HG02623 (cell line): ENCODE results near the gene PDE5A.
"Not testable (repeated sequence)": the region's sequence is repeated elsewhere in the genome, so short reads cannot be mapped to it uniquely, and the experiment has no call there.

Experiments
- ATAC-seq: cut with Tn5 transposase; IDR thresholded peaks from one replicate; pipeline ENCODE4 v1.9.1; 2021; ENCODE audit warnings: moderate library complexity; ENCODE audit not compliant: unreplicated experiment

Gene PDE5A

DNA sequence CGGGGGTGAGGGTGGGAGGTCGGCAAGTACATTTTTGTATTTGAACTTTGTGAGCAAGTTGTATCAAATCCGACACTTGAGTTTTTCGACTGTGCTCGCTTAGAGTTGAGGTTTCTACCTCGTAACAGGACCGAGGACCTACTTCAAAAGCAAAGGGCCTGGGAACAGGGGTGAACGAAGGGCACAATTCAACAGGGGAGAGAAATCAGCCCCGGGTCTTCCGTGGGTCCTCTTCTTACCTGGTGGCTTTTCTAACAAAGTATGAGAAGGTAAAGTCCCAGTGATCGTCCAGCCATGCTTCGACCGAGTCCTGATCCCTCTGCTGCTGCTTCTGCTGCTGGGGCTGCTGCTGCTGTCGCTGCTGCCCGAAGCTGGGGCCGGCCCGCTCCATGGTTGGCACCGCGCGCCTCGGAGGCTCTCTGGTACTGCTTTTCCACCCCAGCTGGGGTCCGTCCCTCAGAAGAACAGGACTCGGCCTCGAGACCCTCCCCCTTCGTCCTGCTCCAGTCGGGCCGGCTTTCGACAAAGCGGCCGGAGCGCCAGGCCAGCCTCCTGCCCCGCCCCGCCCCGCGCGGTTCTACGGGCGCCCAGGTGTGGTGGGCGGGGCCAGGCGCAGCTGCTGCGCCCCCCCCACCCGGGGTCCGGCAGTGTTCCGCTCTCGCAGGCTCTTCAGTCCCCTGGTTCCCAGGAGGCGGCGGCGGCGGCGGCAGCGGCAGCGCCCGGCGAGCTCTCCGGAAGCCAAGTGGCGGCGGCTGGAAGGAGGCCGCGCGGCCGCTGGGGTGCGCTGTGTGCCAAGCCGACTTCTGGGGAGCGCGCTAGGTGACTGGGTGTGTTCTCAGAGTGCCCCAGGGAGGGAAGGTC, at the start of gene PDE5A:
Gene PDE5A (minus strand): TSS at position 524 of the 861 bp plus-strand sequence. CDS start 133 bp downstream, at position 391.
- ATAC-seq: peak; percentile 90

DNA sequence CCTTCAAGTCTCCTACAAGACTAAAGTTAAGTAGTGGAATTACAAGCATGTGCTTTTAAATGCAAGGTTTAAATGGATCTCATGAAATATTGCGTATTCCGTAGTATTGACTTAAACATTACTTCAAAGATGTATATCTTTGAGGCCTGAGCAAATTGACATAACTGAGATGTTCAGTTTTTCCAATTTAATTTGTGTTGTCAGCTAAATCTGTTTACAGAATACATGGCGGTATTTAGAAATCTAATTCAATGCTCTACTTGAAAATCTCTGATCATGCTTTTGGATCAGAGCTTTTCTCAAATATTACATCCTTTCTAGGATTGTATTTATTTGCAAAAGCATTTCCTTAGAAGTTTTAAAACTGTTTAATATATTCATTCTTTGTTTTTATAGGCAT, 47.5 kb upstream of the PDE5A start:
- ATAC-seq: no peak

DNA sequence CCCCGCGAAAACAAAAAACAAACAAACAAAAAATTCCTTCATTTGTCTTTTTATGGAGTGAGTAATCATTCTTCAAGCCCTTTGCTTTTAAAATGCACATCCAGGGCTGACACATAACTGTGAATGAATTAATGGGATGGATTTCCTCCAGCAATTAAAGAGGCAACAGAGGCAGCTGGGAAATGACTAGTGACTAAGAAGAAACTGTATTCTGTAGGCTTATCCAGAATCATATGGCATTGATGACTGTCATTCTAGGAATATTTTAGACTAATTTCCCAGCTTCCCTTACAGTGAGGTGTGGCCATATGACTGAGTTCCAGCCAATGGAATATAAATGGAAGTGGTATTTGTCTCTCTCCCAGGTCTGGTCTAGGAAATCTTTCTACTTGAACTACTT, 46.8 kb upstream of the PDE5A start:
- ATAC-seq: no peak

DNA sequence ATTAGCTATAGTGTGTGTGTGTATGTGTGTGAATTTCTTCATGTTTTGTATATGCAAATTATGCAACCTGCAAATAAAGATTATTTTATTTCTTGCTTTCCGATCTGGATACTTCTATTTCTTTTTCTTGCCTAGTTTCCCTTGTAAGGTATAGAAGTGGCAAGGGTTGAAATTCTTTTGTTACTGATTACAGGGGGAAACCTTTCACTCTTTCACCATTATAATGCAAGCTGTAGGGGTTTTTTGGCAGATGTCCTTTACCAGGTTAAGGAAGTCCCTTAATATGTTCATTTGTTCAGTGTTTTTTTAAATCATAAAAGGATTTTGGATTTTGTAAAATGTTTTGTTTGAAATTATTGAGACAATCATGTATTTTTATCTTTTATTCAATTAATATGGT, 44.3 kb upstream of the PDE5A start:
- ATAC-seq: no peak

DNA sequence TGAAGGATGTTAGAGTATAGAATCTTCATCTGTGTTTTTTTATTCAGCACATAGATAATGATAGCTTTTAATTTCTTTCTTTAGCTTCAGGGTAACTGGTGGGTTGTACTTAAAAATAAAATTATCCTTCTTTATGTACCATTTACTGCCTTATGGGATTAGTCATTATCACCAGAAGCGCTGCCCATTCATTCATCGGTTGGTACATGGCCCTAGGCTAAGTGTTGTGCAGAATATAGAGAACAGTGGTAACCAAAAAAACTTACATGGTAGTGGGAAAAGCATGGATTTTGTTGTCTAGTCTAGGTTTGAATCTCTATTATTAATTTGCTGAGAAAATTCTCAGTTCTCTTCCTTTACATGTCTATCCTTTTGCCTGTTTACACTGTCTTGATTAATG, 43.5 kb upstream of the PDE5A start:
- ATAC-seq: no peak

DNA sequence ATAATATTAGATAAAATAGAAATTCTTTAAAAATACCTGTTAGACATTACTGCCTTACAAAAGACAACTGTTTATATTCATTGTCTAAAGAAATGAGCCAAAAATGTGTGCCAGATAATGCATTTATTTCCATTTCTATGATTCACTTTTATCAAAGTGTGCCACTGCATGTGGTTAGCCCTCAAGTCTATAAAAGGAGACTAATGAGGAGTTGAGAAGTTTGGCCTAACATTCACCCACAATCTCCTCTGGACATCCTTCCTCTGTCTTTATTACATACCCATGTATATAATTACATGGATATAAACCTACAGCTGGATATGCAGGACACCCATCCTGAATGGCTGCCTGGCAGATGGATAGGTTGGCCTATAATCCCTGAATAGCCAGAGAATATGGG, 42.6 kb upstream of the PDE5A start:
- ATAC-seq: no peak

DNA sequence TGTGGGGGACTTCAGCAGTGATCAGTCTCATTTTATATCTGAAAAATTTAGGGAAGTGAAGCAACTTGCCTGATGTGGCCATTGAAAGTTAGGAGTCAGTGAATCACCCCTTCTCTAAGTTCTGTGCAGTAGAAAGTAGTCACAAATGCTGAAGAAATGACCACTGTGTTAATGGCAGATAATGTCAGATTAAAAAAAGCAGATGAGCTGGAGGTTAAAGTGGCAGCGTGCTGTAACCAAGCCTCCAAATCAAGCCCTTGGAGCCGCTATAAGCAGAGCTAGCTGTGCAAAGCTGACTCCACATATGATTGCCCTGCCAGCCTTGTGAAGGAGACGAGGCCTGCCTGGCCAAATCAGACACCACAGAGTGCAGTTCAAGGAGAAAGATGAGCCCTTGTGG, 39.2 kb upstream of the PDE5A start:
- no peak for ATAC-seq

DNA sequence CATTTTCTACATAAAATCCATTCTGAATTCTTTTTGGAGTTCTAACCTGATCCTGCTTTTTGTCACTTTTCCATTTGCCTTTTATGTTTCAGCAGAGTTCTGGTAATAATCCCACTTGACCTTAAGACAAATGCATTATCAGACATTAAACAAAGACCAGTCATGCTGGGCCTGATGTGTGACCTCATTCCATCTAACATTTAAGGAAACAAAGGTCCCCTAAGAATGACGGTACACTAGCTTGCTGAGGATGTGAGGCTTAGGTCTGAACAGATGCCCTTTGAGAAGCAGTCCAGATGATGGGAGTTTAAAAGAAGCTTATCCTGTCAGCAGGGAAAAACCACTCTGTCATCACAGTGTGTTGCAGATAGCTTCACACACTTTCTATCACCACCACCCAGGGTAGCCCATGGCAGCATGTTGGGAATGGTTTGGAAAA, 38.1 kb upstream of the PDE5A start:
- no peak for ATAC-seq

DNA sequence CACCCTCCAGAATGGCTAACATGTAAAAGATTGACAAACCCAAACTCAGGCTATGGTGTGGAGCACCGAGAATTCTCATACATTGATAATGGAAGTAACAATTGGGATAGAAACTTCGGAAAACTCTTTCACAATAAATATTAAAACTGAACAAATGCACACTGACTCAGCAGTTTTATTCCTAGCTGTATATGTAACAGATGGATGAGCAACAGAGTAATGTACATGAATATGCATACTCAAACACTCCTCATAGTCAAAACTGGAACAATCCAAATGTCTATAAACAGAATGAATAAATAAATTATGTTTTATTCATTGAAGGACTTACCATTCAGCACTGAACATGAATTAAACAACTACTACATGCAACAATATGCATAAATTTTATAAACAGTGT, 37.1 kb upstream of the PDE5A start:
- ATAC-seq: no peak

DNA sequence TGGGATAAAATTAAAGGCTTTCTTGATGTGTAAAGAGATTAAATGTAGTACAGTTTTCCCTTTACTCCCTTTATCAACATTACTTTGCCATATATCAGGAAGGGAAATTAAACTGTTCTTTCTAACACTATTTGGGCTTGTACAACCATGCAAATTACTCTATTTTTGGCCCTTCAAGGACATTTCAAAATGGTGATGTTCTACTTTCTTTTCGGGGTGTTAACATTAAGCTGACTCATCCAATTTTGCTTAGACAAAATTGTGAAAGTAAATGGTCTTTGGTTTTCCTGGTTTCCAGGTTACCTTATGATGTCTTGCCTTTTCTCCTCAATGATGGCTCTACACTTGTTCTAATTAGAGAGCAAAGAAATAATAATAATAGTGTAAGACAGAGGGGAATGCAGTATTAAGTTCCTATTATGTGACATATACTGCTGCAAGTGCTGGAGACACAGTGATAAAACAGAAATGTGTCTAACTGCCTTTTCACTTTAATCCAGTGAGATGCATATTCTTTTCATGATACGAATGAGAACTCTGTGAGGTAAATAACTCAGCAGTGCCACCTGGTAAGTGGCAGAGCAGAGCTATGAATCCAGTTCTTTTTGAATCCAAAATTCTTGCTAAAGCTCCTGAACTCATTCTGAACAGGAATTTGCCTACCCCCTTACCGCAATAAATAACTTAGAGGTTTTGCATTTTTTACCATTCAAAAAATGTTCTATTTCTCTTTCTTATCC, 35.7 kb upstream of the PDE5A start:
- ATAC-seq: no peak

DNA sequence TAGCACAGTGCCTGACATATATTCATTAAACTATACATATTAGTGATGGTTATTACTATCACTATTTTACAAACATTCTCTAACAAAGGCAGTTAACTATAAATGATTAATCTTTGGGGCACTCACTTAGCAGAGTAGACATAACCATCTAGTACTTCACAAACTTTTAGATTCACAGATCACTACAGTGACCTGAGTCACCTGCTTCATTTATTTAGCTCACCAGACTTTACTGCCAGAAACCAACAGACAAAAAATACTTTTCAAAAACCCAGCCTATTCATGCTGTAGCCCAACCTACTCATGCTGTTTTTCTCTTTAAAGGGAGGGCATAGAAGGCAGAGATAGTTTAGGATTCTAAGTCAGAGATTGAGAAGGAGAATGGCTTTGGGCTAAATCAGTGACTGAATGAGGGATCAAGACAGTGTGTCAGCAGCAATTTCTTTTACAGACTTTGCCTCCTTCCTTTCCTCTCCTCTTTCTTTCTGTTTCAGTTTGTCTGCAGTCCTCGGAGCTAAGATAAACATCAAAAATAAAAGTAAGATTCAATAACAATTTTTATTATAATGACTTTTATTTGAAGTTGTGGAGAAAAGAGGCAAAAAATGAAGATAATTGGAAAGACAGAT, 34.7 kb upstream of the PDE5A start:
- ATAC-seq: no peak

DNA sequence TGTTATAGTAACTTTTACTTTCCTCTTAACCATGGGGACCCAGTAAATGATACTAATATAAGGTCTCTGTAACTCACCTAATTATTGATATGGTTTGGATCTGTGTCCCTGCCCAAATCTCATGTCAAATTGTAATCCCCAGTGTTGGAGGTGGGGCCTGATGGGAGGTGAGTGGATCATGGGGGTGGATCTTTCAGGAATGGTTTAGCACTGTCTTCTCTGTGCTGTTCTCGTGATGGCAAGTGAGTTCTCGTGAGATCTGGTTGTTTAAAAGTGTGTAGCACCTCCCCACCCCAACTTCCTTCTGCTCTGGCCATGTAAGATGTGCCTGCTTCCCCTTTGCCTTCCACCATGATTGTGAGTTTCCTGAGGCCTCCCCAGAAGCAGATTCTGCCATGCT, 34.0 kb upstream of the PDE5A start:
- ATAC-seq: not testable (repeated sequence)

DNA sequence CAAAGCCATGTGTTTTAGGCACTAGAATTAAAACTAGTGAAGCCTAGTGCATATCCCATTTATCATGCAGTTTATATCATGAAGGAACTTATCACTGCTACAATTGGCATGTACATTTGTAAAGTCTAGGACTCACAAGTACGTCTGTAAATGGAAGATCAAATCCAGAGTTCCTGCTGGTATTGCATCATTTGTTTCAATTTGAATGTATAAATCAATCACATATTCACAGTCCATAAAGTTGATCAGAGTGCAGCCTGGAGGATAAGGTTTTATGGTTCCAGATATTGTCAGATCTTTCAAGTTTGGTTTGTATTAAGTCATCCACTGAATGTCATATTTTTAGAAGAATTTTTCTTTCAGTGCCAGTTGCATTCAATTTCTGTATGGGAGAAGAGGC, 32.6 kb upstream of the PDE5A start:
- ATAC-seq: no peak

DNA sequence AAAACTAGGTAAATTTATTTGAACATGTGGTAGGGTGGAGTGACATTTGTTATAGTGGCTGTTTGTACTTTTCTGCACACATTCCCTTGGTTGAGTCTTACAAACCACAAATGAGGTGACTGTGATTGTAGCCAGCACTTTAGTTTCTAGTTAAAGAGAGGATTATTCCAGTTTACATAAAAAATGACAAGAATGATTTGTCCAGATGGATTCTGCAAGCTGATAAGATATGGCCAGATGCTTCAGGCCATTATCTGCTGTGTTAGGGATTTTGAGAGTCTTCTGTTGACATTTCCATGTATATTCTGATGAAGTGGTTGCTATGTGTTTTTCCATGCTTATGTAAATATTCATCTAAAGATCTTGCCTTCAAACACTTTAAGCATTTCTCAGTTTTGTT, 31.0 kb upstream of the PDE5A start:
- ATAC-seq: no peak

DNA sequence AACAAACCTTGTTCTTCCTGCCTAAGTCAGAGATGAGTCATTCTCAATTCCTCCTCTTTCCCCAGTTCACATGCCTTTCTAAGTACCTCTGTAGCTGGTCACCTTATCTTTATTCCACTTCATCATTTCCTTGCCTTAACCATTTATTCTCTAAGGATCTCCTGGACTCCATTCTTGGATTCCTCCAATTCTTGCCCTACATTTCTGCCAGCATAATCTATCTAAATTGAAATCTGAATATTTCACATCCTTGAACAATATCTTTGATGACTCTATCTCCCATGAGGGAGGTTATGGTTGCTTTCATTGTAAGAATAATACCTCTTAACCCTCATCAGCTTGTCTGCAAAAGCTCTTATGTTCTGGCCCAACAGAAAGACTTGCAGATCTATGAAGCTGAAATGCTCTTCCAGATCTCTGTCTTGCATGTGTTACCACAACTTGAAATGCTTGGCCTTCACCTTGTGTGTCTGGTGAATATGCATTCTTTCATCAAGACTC, 28.6 kb upstream of the PDE5A start:
- no peak for ATAC-seq

DNA sequence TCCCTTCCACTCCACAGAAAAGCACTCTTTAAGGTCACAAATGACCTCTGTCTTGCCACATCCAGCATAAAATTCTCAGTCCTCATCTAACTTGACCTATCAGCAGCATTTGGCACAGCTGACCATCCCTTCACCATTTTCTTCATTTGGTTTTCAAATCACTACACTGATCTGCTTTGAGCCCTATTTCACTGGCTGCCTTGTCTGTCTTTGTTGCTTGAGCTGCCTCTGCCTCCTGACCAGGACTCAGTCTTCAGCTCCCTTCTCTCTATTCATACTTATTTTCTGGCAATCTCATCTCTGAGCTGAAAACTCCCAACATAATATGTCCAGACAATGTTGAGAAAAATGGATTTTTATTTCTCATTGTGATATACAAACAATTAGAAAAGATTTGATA, 27.7 kb upstream of the PDE5A start:
- ATAC-seq: no peak

DNA sequence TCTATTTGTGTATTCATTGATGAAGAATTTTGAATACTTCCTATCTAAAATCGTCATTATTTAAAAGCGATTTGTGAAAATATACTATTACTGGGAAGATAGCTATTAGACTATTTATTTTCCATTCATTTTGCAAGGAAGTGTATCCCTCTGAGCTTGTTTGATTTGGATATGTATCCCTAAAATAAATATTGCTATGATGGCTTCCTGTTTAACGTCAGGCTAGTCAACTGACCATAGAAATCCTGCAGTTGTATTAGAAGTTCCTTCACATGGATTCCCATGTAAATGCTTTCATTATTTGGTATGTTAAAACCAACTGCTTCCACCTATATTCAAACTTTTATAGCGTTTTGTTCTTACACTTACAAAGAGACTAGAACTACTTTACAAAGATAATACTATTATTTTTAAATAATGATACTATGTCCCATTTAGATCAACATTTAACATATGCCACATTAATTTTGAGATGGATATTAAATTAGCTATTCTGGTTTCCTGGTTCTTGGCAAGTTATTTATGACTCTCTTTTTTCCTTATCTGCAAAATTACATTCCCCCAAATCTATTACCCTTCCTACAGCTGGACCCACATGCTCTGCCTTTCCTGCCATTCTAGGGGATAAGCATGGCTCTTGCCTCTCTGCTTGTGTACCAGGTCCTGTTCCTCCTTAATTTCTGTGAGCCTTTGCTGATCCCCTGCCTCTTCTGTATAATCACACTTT, 26.7 kb upstream of the PDE5A start:
- no peak for ATAC-seq

DNA sequence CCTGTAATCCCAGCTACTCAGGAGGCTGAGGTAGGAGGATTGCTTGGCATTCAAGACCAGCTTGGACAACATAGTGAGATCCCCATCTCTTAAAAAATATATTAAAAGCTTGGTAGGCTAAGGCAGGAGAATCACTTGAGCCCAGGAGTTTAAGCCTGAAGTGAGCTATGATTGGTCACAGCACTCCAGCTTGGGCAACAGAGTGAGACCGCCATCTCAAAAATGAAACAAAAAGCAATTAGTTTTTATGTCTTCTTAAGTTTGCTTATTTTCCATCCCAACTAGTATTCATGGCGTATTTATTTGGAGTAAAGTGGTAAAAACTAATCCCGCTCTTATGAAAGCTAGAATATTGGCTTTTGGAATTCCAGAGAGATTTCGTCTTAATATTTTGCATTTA, 25.4 kb upstream of the PDE5A start:
- no peak for ATAC-seq

DNA sequence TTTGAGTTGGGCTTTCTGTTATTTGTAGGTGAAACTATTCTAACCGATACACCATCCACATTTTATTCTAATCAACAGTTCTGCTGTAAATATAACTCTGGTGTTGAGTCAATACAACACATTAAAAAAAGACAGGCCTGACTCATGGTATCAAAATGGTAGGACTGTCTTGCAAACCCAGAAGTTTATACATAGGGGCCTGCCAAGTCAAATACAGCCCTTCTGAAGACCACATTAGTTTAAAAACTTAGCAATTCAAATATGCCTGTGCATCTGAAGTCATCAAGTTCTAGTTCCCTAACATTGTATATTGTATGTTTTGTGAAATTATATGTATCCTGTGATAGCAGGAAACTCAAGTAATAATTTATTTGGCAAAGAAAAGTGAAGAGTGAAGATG, 24.4 kb upstream of the PDE5A start:
- ATAC-seq: no peak

DNA sequence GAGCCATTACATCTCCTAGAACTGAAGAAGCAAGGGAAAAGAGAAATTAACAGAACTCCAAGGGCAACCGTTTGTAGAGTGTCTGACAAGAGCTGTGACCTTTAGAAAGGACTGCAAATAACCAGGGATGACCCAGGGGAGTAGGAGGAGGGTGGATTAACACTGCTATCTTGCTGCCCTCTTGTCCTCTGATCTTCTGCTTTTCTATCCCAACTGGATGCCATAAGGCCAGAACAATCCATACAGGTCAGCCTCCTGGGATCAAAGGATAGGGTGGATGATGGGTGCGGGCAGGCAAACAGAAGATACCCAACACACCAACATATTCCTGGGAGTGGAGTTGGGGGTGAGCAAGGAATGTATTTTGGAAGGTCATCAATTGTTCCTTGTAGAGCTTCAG, 19.8 kb upstream of the PDE5A start:
- ATAC-seq: no peak

DNA sequence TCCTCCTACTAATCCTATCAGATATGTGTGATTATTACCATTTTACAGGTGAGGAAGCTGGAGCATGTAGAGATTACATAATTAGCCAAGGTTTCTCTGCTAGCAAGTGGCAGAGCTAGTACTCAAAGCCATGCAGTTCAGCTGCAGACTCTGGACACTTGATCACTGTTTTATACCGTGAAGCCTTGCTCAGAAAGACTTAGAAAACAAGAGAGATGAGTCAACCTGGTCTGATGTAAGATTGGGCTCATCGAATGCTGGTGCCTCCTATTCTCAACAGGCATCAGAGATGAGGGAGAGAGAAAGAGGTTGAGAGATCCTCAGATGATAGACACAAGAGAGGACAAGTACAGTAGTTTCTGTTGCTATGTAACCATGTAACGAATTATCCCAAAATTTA, 19.0 kb upstream of the PDE5A start:
- no peak for ATAC-seq
